ENCODE data around the gene CCDC85C.

Gene CCDC85C

DNA sequence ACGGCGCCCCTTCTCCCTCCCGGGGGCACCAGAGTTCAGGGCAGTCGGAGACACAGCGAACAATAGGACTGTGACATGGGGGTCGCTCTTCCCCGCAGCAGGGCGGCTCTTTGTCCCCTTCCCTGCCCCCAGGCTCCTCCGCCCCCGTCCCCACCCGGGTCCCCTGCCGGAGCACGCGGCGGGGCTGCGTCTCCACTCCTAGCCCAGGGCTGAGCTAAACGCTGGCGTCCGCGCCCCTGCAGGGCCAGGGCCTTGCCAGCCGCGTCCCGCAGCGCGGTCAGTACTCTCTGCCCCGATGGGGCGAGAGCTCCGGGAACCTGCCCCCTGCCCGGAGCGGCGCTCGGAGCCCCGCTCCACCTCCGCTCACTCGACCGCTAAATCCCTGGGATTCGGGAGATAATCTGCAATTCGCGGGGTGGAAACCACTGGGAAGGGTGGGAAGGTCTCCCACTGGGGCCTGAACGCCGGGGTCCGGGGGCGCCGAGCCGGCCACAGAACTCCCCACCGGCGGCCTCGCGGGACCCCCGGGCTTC is 825 bp upstream of the CCDC85C start:
- peak in 2 of 5 donors; percentile 40 to 43 for DNase-seq

DNA sequence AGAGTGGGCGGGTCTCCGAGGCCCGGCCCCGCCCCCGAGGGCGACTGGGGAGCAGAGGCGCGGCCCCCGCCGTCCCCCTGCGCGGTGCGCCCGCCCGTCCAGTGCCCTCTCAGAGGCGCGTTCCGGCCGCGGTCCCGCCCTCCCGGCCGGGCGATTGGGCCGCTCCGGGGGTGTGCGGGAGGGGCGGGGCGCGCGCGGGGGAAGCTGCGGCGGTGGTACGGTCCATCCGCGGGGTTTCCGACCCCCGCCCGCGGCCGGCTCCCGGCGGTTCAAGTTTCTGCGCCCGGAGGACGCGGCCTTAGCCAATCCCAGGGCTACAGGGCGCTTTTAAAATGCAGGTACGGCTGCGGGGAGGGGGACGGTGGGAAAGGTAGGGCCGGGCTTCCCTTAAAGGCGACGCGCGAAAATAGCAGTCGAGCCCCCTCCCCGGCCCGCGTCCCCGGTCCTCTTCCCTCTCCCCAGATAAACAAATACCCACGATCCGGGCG is 315 bp upstream of the CCDC85C start:
- peak; percentile 91 to 99 (median 92) for DNase-seq

DNA sequence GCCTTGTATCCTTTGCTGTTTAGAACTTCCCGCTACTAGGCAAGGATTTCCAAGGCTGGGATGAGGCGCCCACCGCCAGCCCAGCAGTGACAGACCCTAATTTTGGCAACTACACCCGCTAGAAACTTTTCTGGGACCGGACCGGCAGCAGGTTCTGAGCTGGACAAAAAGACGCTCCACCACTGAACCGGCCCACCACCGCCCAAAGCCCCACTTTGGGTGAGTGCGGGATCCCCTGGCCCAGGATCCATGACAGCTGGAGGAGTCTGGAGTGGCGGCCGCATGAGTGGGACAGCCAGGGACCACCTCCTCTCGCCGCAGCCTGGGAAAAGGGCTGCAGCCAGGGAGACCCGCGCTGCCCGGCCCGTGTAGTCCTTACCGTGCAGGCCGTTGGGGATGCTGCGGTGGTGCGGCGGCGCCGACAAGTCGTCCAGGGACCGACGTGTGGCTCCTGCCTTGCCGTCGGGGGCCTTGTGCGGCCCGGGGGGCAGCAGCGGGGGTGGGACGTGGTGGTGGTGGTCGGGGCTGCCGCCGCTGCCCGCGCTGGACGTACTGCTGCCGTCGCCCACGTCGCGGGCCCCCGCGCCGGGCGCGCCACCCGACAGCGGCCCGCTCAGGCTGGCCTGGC is 1.1 kb downstream of the CCDC85C start:
- no peak for DNase-seq

DNA sequence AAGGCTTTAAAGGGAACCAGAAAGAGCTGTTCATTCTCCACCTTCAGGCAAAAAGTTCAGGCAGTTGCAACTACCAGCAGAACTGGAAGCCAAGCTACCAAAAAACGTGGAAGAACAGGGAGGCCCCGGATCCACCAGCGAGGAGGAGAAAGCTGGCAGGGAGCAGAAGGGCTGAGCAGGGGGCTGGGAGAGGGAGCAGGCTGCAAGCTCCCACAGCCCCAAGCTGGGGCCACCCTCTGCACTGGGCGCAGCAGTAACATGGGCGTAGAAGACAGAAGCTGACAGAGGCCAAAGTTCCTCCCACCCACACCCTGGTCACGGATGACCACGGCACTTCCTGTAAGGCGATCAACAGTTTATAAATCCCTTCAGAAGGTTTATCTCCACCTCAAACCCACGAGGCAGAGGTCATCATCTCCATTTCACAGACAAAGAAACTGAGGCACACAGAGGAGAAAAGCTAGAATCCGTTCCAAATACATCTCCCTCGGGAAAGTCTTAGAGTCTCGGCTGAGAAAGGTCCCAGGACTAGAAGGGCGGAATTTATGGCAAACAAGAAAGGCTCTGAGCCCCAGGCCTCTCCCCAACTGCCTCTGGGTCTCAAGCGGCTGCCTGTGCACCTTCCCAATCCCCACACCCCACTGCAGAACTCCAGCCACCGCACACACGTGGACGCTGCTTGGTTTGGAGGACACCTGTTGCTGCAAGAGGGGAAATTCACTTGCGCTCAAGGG is 1.8 kb downstream of the CCDC85C start:
- DNase-seq, result no peak

DNA sequence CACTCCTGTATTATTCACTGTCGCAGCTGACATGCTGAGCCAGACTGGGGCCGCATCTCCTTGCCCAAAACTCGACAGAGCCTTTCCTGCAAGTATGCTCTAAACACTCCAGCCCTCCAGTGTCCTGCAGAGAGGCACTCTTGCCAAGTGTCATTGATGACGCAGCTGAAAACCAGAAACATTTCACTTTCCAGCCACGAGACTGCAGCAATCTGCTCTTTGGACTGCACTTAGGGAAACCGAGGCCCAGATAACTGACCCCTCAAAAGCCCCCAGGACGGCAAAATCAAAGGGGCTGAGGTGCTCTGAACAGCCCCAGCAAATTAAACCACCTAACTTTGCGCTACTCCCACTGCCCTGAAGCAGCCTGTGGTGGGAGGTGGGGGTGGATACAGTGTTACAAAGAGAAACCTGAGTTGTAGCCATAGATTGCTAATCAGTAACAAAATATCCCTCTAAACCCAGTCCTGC is 2.6 kb downstream of the CCDC85C start:
- DNase-seq, result no peak

DNA sequence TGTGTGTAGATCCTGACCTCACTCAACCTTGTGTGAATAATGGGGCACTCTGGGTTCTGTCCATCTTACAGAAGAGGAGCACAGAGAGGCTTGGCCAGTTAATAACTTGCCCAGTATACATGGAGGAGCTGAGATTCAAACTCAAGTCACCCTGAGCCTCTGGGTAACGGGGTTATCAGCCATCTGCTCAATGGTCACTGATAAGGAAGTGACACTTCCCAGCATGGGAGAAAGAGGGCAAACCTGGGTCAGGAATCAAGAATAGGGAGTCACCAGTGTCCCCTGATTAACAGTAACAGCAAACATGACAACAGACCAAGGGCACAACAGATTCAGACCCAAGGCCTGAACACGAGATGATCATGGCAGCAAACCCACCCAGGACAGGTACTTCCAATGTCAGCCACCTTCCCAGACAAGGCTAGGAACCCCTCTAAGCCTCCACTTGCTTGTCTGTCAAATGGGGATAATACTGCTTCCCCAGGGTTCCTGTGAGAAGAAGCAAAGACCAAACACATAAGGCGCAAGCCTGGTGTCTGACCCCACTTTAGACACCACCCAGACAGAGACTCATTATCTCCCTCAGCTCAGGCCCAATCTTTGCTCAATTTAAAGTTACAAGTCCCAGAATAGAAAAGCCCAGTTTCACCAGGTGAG is 3.6 kb downstream of the CCDC85C start:
- no peak for DNase-seq

DNA sequence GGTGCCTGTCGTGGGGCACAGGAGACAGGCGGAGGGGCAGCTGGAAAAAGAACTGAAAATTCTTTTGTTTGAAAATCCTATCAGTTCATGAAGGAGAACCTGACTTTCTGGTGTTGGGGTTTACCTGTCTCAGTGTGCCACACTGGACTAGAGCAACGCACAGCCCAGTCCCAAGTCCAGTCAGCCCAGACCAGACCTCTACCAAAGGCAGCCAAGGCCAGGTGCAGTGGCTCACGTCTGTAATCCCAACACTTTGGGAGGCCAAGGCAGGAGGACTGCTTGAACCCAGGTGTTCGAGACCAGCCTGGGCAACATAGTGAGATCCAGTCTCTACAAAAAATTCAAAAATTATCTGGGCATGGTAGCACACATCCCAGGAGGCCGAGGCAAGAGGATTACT is 4.6 kb downstream of the CCDC85C start:
- no peak for DNase-seq

DNA sequence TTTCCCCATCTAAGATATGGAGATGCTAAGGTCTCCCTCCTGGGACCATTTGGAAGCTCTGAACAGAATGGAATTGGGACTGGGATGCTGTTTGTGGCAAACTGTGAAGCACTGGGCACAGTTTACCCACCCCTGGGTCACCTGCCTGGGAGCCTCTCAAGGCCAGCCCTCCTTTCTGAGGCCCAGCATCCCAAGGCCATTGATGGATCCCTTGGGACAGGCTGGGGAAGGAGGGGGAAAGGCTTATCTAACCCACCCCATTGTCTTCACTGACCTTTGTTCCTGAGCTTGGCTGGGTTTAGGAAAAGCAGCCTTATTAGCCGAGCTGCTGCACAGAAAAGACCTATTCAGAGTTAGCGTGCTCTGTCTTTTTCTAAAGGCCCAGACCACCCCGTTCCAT is 5.2 kb downstream of the CCDC85C start:
- DNase-seq, result no peak

DNA sequence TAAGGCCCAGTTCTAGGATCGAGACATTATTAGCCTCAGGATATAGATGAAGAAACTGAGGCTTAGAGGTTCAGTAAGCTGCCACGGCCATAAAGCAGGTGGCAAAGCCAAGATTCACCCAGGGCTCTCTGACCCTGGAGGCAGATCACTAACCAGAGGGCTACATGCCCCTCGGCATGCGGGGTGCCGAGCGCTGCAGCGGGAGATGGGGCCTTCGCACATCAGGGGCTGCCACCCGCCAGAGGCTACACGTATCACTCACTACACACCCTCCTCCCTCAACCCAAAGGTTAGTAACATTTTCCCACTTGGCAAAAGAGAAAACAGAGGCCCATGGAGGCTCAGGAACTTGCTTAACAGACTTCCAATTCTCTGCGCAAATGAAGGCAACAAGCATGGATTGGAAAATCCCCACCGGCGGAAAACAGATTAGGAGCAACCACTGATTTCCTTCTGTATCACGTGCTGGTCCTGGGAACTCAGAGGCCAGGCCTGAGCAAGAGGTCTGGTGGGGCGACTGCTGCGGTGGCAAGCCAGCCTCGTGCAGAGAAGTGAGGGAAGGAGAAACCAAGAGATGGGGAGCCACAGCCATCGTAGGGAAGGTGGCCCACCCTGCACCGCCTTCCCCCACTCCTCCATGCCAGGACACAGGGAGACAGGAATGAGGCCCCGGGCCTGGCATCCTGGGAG is 6.0 kb downstream of the CCDC85C start:
- no peak for DNase-seq

DNA sequence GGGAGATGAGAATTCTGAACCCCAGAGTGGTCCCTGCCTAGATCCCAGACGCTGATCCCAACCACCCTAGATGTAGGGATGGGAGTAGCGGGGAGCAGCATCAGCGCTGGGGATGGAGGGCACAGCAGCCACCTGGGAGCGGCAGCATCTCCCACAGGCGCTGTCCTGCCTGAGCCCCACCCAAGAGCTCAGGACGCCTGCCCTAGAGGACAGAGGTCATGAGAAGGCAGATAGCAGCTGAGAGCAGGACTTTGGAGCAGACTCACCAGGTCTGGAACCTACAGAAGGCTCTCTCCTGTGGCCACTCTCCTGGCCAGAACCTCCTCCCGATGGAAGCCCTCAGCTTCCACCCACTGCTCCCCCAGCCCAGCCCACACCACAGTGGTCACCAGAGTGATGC is 7.2 kb downstream of the CCDC85C start:
- DNase-seq, result no peak

DNA sequence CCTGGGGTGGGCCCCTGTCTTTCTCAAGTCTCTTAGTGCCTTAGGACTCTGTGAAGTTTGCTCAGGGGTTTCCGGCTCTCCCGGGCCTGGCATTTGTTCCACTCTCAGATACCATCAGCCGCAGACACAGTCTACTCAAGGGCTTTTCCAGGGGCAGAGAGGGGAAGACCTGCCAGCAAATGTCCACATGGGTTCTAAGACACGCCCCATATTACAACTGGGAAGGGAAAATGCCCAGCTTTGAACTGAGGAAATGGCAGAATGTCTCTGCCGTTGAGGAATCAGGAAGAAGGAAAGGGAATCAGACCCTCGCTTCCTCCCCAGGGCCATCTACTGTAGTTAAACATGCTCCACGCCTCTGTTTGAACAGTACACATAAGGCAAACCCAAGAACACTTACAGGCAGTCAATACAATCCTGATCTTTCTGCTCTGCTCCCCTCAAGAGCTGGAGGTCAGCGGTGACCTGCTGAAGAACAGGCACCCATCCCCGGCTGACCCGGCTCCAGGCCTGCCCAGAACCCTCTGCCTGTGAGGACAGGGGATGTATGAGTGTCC is 7.9 kb downstream of the CCDC85C start:
- no peak for DNase-seq

DNA sequence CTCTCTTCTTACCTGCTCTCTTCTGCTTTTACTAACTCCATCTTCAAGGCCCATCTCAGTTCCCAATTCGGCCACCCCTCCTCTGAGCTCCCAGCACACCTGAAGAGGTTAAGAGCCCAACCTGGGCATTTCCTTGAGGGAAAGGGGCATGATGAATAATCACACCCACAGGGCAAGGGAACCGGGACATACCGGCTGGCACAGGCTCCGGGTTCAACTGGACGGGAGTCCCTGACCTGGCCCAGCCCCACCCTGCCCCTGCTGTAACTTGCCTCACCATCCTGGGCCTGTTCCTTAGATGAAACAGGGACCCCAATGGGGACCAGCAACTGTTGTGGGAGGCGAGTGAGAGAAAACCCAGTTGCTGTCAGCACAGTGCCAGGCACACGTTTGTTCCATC is 8.5 kb downstream of the CCDC85C start:
- no peak for DNase-seq

DNA sequence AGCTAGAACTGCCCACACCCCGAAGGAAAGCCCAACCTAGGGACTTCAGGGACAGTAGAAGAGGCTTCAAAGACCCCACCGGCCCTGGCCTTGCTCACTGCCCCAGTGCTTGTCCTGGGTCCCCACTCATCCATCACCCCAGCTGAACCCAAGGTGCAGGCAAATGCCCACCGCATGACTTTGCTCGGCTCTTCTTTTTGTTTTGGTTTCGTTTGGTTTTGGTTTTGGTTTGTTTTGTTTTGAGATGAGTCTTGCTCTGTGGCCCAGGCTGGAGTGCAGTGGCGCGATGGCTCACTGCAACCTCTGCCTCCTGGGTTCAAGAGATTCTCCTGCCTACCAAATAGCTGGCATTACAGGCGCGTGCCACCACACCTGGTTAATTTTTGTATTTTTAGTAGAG is 9.0 kb downstream of the CCDC85C start:
- DNase-seq, result peak in 1 of 5 donors; percentile 71

DNA sequence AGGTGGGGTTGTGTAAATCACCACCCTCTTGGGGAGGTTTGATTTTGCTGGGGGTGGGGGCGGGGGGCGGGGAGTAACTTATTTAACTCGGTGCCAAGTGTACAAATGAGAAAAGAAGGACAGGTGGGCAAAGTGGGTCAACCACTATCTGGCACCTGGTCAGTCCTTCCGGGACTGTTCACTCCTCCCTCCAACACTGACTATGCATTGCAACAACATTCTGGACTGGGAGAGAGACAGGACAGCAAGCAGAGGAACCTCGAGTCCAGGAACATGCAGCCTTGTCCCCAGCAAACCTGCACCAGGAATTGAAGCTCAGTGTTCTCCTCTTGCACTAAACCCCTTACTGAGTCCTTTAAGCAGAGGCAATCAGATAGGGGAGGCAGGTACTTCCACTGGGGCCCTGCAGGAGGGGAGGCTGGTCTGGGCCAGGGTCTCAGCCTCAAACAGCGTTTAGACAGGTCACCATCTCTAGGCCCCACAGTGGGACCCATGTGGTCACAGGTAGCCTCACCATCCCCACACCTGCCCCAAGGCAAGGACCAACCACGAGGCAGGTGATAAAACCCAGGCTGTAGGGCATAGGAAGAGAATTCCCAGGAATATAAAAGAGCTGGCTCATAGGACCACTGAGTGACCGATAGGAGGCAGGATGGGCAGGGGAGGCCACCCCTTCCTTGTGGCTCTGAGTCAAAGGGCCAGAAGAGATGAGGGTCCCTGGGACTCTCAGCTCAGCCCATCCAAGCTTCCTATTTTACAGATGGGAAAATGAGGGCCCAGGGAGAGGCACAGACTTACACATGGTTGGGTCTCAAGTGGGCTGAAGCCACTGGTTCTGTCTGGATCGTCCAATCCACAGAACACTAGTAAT is 9.8 kb downstream of the CCDC85C start:
- no peak for DNase-seq

DNA sequence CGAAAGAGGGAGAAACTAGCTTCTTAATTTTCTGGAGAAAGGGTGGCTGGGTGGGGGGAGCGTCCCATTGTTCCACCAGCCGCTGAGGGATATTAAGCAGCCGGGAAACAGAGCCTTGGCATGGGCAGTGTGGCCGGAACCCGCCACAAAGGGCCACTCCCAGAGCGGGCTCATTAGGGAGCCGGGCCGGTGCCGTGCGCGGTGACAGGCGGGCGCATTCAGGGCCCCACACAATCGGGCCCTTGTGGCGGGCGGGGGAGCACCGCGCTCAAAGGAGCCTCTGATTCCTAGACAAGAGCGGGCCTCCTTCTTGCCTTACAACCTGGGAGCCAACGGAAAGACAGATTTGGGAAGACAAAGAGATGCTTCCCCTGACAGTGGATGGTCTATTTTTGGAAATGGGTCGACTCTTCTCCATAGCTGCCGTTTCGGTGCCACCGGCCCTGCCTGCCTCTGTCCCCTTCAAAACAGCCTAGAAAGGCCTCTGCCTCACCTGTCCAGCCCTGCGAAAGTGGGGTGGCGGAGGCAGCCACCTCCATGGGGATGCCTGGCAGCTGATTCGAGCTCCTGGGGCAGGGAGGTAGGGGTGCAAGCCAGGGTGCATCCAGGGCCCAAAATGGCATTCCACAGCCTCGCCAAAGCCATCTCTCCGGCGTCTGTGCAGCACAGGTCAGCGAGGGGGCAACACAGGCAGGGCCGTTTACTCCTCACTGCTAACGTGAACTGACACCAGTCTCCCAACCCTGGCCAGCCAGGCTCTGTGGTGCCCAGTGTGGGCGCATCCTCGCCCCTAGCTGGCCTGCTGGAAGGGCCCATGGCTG is 10.9 kb downstream of the CCDC85C start:
- DNase-seq, result no peak

DNA sequence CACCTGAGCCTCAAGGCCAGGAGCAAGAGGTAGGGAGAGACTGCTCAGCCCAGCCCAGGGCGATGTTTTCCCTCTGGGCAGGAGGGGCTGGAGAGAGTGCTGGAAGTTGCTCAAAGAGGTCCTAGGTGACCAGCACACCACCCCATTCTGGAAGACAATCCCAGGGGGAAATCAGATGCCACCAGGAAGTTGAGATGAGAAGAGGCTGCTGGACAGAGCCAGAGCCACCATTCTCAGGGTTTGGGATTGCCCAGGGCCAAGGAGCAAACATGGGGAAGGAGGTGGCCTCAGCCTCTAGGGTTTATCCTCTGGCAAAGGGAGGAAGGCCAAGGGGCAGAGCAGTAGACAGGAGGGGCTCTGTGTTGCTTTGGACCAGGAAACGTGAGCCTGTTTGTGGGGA is 11.6 kb downstream of the CCDC85C start:
- DNase-seq, result no peak

DNA sequence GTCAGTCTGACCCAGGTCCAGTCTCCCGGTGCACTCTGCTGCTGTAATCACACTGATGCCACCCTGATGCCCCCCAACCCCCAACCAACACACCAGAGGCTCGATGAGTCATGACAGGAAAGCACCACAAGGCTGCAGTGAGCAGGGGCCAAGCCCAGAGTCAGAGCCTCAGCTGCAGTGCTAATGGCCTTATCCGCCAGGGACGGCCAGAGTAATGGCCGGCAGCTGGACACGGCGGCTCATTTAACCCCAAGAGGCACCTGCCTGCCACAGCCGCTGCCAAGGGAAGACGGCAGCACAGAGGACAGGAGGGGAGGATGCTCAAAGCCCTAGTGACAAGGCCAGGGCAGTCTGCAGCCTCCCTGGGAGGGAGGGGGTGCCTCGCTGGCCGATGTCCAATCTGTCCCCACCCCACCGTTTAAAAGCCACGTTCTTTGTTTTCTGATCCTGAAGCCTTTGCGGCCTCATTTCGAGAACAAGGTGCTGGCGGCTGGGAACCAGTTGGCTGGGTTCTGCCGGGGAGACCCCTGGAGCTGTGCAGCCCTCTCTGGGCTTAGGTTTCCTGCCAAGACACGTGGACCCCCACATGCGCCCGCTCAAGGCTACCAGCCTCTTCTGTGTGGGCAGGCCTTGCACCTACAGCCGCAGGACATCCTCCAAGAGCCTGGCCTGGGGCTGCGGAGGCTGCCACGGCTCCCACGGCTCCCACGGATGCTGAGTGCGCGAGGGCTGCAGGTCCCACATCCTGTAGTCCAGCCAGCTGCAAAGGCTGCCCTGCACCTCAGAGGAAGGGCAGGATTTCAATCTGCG is 13.1 kb downstream of the CCDC85C start:
- DNase-seq, result no peak

DNA sequence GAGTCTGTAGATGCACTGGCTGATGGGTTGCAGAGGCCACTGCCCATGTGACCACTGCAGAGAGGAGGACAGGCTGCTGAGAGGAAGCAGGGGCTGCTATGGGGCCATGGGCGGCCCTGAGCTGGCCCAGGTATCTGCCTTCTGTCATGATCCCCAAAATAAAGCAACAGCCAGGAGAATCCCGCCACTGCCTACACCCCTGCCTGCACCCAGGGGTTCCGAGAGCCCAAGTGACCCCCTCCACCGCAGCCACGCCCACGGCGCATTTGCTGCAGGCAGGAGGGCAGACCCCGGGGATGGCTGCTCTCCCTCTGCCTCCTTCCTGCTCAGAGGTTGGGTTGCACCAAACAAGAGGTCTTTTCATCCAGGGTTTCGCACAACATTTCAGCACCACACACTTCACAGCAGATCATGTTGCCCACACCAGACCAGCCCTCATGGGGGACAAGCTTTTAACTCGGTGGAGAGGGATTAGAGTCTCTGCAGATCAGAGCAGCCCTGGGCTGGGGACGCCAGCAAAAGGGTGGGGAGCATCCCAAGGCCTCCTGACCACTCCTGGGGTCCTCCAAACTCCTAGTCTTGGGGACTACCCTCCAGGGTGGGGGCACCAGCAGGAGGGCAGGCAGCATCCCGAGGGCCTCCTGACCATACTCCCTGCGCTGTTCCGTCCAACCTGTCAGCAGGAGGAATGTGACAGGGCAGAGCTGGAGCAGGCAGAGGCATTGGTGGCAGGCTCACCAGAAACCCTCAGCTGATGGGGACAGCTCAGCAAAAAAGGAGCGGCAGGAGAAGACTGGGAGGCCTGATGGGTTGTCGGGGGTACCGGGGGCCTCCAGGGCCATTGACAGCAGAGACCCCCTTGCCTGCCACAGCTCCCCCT is 14.1 kb downstream of the CCDC85C start:
- DNase-seq, result no peak

DNA sequence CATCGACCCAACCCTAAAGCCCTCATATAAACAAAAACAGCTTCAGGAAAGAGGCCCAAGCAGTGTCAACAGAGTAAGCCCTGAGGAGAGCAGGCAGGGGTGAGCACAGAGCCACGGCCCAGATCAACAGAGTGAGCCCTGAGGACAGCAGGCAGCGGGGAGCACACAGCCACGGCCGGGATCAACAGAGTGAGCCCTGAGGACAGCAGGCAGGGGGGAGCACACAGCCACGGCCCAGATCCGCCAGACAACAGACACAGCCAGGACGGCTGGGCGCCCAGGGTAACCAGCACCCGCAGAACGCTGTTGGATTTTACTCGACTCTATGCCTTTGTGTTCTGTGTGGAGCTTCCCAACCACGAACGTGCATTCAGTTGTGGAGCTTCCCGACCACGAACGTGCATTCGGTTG is 15.0 kb downstream of the CCDC85C start:
- DNase-seq, result no peak

Data from T-helper 1 cell (primary cell).